Suppressor macrophage treated with lipopolysaccharide for 1 hour (primary cell): Measurements from ENCODE around the gene WASHC3.

ENCODE experiments used
- DNase-seq, 3 donors: peaks; one replicate each; pipeline ENCODE4 v3.0.0-alpha.2; 2020 to 2022

WASHC3 gene

GRCh38 chr12:101966496-101966895 is 95.3 kb downstream of the WASHC3 start:
- no peak for DNase-seq

GRCh38 chr12:101963697-101964096 is 98.1 kb downstream of the WASHC3 start:
- no peak for DNase-seq
